Panc1 (cell line): Measurements from ENCODE around the gene ATP2B2. TPM values are rescaled to one million over a fixed set of nuclear protein-coding genes. Genes with fewer than 3 reads are reported as not detected.

Experiments
- ATAC-seq: fragments of 200-7000 bp; cut with Tn5 transposase; 2 replicates; pipeline ENCODE4 v1.9.1; 2020; ENCODE audit warnings: mild to moderate bottlenecking, moderate library complexity
- BruUV-seq: library from RNA; stranded (reverse); fragments of 400-500 nt; replicated peaks from 2 replicates; lab custom pipeline; 2021; lab: Mats Ljungman, UMichigan
- CTCF ChIA-PET: fragments of 300-600 bp; sonication (Branson Sonifier 250); formaldehyde crosslinking; loops from one replicate; lab custom pipeline; 2022; ENCODE audit warnings: antibody characterized with exemption; lab: Charles Lee
- POLR2A ChIA-PET: fragments of 300-600 bp; sonication (Branson Sonifier 250); formaldehyde crosslinking; loops from one replicate; lab custom pipeline; 2022; ENCODE audit warnings: antibody characterized with exemption; lab: Charles Lee
- DNase-seq: peaks from one replicate; pipeline ENCODE4 v3.0.0-alpha.2; 2010; ENCODE audit warnings: low read depth, low spot score
- H3K27ac ChIP-seq: 2 replicates; pipeline ENCODE4 v1.5.1; 2011; ENCODE audit warnings: mild to moderate bottlenecking, low read length, inconsistent platforms
- H3K27me3 ChIP-seq: fragments of 200-500 bp; sonication (Bioruptor generic); 2 replicates; pipeline ENCODE4 v1.6.0; 2014; ENCODE audit warnings: low read length, inconsistent platforms; ENCODE audit not compliant: control insufficient read depth, insufficient read depth
- H3K36me3 ChIP-seq: fragments of 200-500 bp; sonication (Bioruptor generic); 2 replicates; pipeline ENCODE4 v1.5.1; 2014; ENCODE audit warnings: inconsistent platforms, mild to moderate bottlenecking, low read length, moderate library complexity; ENCODE audit not compliant: control insufficient read depth, insufficient read depth
- H3K4me1 ChIP-seq: 2 replicates; pipeline ENCODE4 v1.5.1; 2011; ENCODE audit warnings: inconsistent platforms, mild to moderate bottlenecking, low read length, moderate library complexity; ENCODE audit not compliant: control insufficient read depth, insufficient read depth
- H3K4me3 ChIP-seq, 2 experiments: 2 replicates each; pipeline ENCODE4 v1.5.1; 2011 to 2012; ENCODE audit warnings: low read depth in 2 of 2, low read length in 2 of 2, mild to moderate bottlenecking in 2 of 2, inconsistent platforms in 1 of 2, moderate library complexity in 1 of 2
- H3K9me3 ChIP-seq: fragments of 200-500 bp; sonication (Bioruptor generic); 2 replicates; pipeline ENCODE4 v1.5.1; 2014; ENCODE audit warnings: low read depth, mild to moderate bottlenecking, inconsistent platforms, low read length, moderate library complexity; ENCODE audit not compliant: control insufficient read depth, insufficient read depth
- CTCF ChIP-seq: fragments of 450-650 bp; IDR thresholded peaks from 2 replicates; pipeline ENCODE4 v1.5.1; 2017; ENCODE audit warnings: mild to moderate bottlenecking
- POLR2AphosphoS5 ChIP-seq: IDR thresholded peaks from 2 replicates; pipeline ENCODE4 v1.6.1; 2012; ENCODE audit warnings: mild to moderate bottlenecking, low read depth, low read length, moderate library complexity
- REST ChIP-seq, 2 experiments: IDR thresholded peaks; 2 replicates each; pipeline ENCODE4 v1.6.1; 2011 to 2012; ENCODE audit warnings: low read depth in 2 of 2, control low read depth in 1 of 2, low read length in 1 of 2, mild to moderate bottlenecking in 1 of 2, moderate library complexity in 1 of 2; ENCODE audit not compliant: insufficient read depth in 1 of 2
- SIN3A ChIP-seq: IDR thresholded peaks from 2 replicates; pipeline ENCODE4 v1.6.1; 2012; ENCODE audit warnings: low read depth, mild to moderate bottlenecking, low read length, moderate library complexity, borderline replicate concordance; ENCODE audit not compliant: insufficient read depth
- TCF7L2 ChIP-seq: IDR thresholded peaks from 2 replicates; pipeline ENCODE4 v1.6.1; 2011; ENCODE audit warnings: mild to moderate bottlenecking, low read depth, low read length, inconsistent platforms
- in situ Hi-C: cut with HindIII; loops from 2 replicates; pipeline ENCODE4 v1.10.0; 2016; ENCODE audit warnings: low sequenced_read_pairs, low pct_unique_long_range_greater_than_20kb
- intact Hi-C: fragments of 100-400 bp; cut with micrococcal nuclease; formaldehyde crosslinking; loops from one replicate; pipeline ENCODE4 v1.10.0; 2022; ENCODE audit not compliant: unreplicated experiment
- total RNA-seq: library from RNA; stranded (reverse); gene quantifications from one replicate; pipeline ENCODE4 v1.2.1, GENCODE V29; 2021; ENCODE audit not compliant: unreplicated experiment

ATP2B2 gene
- total RNA-seq, 1 experiment from 2014 or later = not detected

GRCh38 chr3:10287936-10288574 lies 217.3 kb downstream of the ATP2B2 start:
- intact Hi-C loops = no loop called here

More at GRCh38 chr3:10287936-10288574, 217.3 kb downstream of the ATP2B2 start:
- Histone ChIP-seq H3K27me3 (no peaks in the 10 kb centered on the region), H3K27ac (no peak overlapping the region), H3K4me3 (no peak overlapping the region), H3K4me1 (no peaks in the 10 kb centered on the region), H3K36me3 (peaks cover 5% of the 10 kb centered on the region; the same call in 1 of the 2 replicates), H3K9me3 (no peaks in the 10 kb centered on the region)
- in situ Hi-C loops = no loop called here
- ChIA-PET POLR2A (no interaction called here), CTCF (no interaction called here)
- no TSS peak for BruUV-seq
- TF ChIP-seq POLR2AphosphoS5 (no peak), TCF7L2 (no peak), CTCF (no peak), SIN3A (no peak), REST (IDR thresholded peaks at IDR 0.05; ENCODE audit: insufficient read depth in 1 of 2, low read depth in 2 of 2, low read length in 1 of 2) (no peak)
- DNase-seq (no peak), ATAC-seq (no peak)
